BE2C (cell line): ENCODE results near the gene TNFRSF8.

Experiments
- DNase-seq: peaks from one replicate; pipeline ENCODE4 v3.0.0-alpha.2; 2020
- H3K27me3 ChIP-seq: fragments of 250-450 bp; sonication (Bioruptor Pico); 2 replicates; pipeline ENCODE4 v1.5.1; 2020; ENCODE audit warnings: mild to moderate bottlenecking
- H3K36me3 ChIP-seq: fragments of 250-450 bp; sonication (Bioruptor Pico); 2 replicates; pipeline ENCODE4 v1.5.1; 2020; ENCODE audit warnings: mild to moderate bottlenecking
- H3K4me1 ChIP-seq: fragments of 250-450 bp; sonication (Bioruptor Pico); 2 replicates; pipeline ENCODE4 v1.5.1; 2020
- H3K4me3 ChIP-seq: 2 replicates; pipeline ENCODE4 v1.5.1; 2011; ENCODE audit warnings: low read depth, low read length
- H3K9me3 ChIP-seq: fragments of 250-450 bp; sonication (Bioruptor Pico); 2 replicates; pipeline ENCODE4 v1.5.1; 2020
- CTCF ChIP-seq: IDR thresholded peaks from 2 replicates; pipeline ENCODE4 v1.5.1; 2012; ENCODE audit warnings: mild to moderate bottlenecking, low read depth, low read length

TNFRSF8 gene

GRCh38 chr1:12065872-12066271 lies 2.8 kb downstream of the TNFRSF8 start:
- H3K9me3 ChIP-seq: no peaks in the 10 kb centered on the region
- H3K27me3 ChIP-seq: peaks cover 27% of the 10 kb centered on the region
- no peak for TF ChIP-seq CTCF
- H3K4me3 ChIP-seq: no peak overlapping the region
- no peaks in the 10 kb centered on the region for H3K4me1 ChIP-seq
- no peak for DNase-seq
- H3K36me3 ChIP-seq: no peaks in the 10 kb centered on the region

GRCh38 chr1:12067900-12068821 lies 5.1 kb downstream of the TNFRSF8 start:
- H3K4me1 ChIP-seq: no peaks in the 10 kb centered on the region
- no peak overlapping the region for H3K4me3 ChIP-seq
- DNase-seq: no peak

GRCh38 chr1:12069623-12070244 lies 6.6 kb downstream of the TNFRSF8 start:
- Histone ChIP-seq H3K9me3 (no peaks in the 10 kb centered on the region), H3K4me1 (no peaks in the 10 kb centered on the region), H3K4me3 (no peak overlapping the region), H3K36me3 (no peaks in the 10 kb centered on the region), H3K27me3 (peaks cover 7% of the 10 kb centered on the region)
- DNase-seq: no peak
- TF ChIP-seq CTCF: no peak

More at GRCh38 chr1:12067900-12068821, 5.1 kb downstream of the TNFRSF8 start:
- TF ChIP-seq CTCF: no peak
- H3K9me3 ChIP-seq: no peaks in the 10 kb centered on the region
- peaks cover 23% of the 10 kb centered on the region for H3K27me3 ChIP-seq
- no peaks in the 10 kb centered on the region for H3K36me3 ChIP-seq

GRCh38 chr1:12071892-12072291 lies 8.8 kb downstream of the TNFRSF8 start:
- H3K4me1 ChIP-seq: no peaks in the 10 kb centered on the region
- no peak overlapping the region for H3K4me3 ChIP-seq
- no peaks in the 10 kb centered on the region for H3K27me3 ChIP-seq
- TF ChIP-seq CTCF: no peak
- no peaks in the 10 kb centered on the region for H3K36me3 ChIP-seq
- H3K9me3 ChIP-seq: no peaks in the 10 kb centered on the region
- no peak for DNase-seq

GRCh38 chr1:12072741-12073140 lies 9.6 kb downstream of the TNFRSF8 start:
- no peaks in the 10 kb centered on the region for H3K27me3 ChIP-seq
- no peak for DNase-seq
- no peak for TF ChIP-seq CTCF
- no peaks in the 10 kb centered on the region for H3K4me1 ChIP-seq
- no peaks in the 10 kb centered on the region for H3K9me3 ChIP-seq
- no peak overlapping the region for H3K4me3 ChIP-seq
- H3K36me3 ChIP-seq: no peaks in the 10 kb centered on the region

GRCh38 chr1:12073796-12074195 lies 10.7 kb downstream of the TNFRSF8 start:
- Histone ChIP-seq H3K9me3 (no peaks in the 10 kb centered on the region), H3K4me3 (no peak overlapping the region), H3K4me1 (no peaks in the 10 kb centered on the region), H3K36me3 (no peaks in the 10 kb centered on the region), H3K27me3 (no peaks in the 10 kb centered on the region)
- no peak for DNase-seq
- no peak for TF ChIP-seq CTCF
